ENCODE results near the gene SLC25A19. TPM values are rescaled to one million over a fixed set of nuclear protein-coding genes. Genes with fewer than 3 reads are reported as not detected.

SLC25A19 gene
- total and polyA plus RNA-seq, 9 donors, result 4.1 to 12.1 (median 7.4) TPM

DNA sequence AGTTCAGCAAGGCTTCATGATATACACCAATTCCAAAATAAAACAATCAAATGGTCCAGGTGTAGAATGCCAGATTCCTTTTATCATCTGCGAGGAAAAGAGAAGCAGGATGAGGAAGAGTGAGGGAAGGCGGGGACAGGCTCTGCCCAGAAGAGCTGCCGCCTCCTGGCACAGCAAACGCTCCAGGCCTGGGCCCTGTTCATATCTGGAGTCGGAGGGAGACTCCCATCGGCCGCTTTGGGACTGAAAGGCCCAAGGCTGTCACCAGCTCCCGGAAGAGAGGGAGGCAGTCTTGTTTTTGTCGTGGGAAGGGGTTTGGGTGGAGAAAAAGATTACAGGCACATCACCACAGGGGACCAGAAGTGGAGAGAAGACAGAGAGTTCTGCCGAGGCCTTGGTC lies 29.0 kb upstream of the SLC25A19 start:
- TF ChIP-seq EP300 (IDR thresholded peaks at IDR 0.05), result no peak
- TF ChIP-seq, protein P1, sequence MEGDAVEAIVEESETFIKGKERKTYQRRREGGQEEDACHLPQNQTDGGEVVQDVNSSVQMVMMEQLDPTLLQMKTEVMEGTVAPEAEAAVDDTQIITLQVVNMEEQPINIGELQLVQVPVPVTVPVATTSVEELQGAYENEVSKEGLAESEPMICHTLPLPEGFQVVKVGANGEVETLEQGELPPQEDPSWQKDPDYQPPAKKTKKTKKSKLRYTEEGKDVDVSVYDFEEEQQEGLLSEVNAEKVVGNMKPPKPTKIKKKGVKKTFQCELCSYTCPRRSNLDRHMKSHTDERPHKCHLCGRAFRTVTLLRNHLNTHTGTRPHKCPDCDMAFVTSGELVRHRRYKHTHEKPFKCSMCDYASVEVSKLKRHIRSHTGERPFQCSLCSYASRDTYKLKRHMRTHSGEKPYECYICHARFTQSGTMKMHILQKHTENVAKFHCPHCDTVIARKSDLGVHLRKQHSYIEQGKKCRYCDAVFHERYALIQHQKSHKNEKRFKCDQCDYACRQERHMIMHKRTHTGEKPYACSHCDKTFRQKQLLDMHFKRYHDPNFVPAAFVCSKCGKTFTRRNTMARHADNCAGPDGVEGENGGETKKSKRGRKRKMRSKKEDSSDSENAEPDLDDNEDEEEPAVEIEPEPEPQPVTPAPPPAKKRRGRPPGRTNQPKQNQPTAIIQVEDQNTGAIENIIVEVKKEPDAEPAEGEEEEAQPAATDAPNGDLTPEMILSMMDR (IDR thresholded peaks at IDR 0.05), result no peak
- no peaks in the 10 kb centered on the region for H3K27me3 ChIP-seq
- WGBS, 3 donors, result 71 to 80% (median 78%) methylated on average over 10 of the region's 10 CpGs
- intact Hi-C loops (cut with DNase I), result no loop called here
- no peak for DNase-seq
- H3K4me3 ChIP-seq, result no peak overlapping the region
- no peaks in the 10 kb centered on the region for H3K36me3 ChIP-seq
- no peak overlapping the region for H3K27ac ChIP-seq
- peaks cover 2% of the 10 kb centered on the region for H3K4me1 ChIP-seq (ENCODE audit: insufficient read depth)
- H3K9me3 ChIP-seq, result no peaks in the 10 kb centered on the region

DNA sequence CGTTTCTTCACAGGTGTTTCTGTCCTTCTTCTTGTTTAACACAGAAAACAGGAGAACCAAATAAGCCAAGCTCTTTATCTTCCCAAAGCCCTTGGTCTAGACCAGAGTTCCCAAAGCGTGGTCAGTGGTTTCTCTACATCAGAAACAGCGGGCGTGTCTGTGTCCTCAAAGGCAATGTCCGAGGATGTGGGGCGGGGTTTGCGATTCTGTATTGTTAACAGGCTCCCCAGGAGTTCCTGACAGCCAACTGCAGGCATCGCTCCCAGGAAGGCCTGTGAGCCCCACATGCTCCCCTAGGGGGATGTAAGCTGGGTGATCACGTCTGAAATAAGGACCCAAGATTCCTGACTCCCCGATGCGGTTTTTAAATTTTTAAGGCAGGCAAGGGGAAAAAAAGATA lies 28.4 kb upstream of the SLC25A19 start:
- Histone ChIP-seq H3K9me3 (no peaks in the 10 kb centered on the region), H3K27me3 (no peaks in the 10 kb centered on the region), H3K4me3 (no peak overlapping the region), H3K27ac (no peak overlapping the region), H3K36me3 (no peaks in the 10 kb centered on the region), H3K4me1 (ENCODE audit: insufficient read depth) (peaks cover 2% of the 10 kb centered on the region)
- no peak for DNase-seq
- 83 to 88% (median 86%) methylated on average over 11 of the region's 11 CpGs for WGBS, 3 donors
- TF ChIP-seq, protein P1 (IDR thresholded peaks at IDR 0.05), result no peak
- intact Hi-C loops (cut with DNase I), result no loop called here

DNA sequence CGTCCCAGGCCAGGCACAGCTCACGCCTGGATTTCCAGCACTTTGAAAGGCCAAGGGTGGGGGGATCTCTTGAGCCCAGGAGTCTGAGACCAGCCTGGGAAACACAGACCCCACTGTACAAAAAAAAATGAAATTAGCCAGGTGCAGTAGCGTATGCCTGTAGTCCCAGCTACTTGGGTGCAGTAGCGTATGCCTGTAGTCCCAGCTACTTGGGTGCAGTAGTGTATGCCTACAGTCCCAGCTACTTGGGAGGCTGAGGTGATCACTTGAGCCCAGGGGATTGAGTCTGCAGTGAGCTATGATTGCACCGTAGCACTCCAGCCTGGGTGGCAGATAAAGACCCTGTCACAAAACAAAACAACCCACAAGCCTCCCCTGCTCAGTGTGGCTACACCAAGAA lies 27.0 kb upstream of the SLC25A19 start:
- intact Hi-C loops (cut with DNase I), result no loop called here
- Histone ChIP-seq H3K36me3 (no peaks in the 10 kb centered on the region), H3K4me1 (ENCODE audit: insufficient read depth) (peaks cover 2% of the 10 kb centered on the region), H3K27me3 (no peaks in the 10 kb centered on the region), H3K27ac (no peak overlapping the region), H3K4me3 (no peak overlapping the region), H3K9me3 (no peaks in the 10 kb centered on the region)
- no peak for TF ChIP-seq POLR2A (IDR thresholded peaks at IDR 0.05)
- TF ChIP-seq EP300 (IDR thresholded peaks at IDR 0.05), result no peak
- TF ChIP-seq, protein P1 (IDR thresholded peaks at IDR 0.05), result no peak
- no peak for DNase-seq
- WGBS, 3 donors, result 62 to 66% (median 65%) methylated on average over 5 of the region's 5 CpGs

DNA sequence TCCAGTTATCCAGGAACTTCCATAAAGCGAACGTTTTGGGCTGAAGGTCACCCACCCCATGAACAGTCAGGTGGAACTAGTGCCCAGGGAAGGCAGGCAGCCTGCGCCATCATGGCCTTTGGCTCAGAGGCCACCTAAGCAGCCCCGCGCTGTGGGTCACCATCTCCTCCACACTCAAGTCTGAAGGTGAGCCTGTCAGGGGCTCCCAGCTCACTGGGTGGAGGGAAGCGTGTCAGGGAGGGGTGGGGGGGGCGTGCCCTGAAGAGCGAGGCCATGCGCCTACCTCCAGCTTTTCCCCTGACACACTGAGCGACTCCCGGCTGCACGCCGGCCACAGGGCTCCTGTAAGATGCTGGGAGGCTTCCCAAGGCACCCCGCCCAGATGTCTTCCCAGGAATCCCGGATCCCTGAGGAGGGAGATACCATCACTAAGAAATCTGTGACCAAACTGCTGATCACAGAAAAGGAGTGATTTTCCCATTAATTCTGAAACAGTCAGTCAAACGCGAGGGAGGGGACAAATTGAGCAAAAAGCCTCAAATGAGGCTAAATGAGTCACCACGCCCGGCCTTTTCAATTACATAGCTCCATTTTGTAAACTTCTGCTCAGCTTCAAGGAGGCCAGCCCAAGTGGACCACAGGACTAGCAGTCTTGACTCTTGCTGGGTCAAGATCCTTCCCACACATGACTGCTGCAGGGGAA lies 26.5 kb upstream of the SLC25A19 start:
- H3K9me3 ChIP-seq, result no peaks in the 10 kb centered on the region
- WGBS, 3 donors, result 69 to 72% (median 71%) methylated on average over 19 of the region's 19 CpGs
- no peak for DNase-seq
- intact Hi-C loops (cut with DNase I), result no loop called here
- no peak overlapping the region for H3K27ac ChIP-seq
- TF ChIP-seq, protein P1 (IDR thresholded peaks at IDR 0.05), result no peak
- no peak for TF ChIP-seq EP300 (IDR thresholded peaks at IDR 0.05)
- no peak for TF ChIP-seq POLR2A (IDR thresholded peaks at IDR 0.05)
- no peaks in the 10 kb centered on the region for H3K36me3 ChIP-seq
- no peak overlapping the region for H3K4me3 ChIP-seq
- H3K27me3 ChIP-seq, result no peaks in the 10 kb centered on the region
- H3K4me1 ChIP-seq (ENCODE audit: insufficient read depth), result peaks cover 2% of the 10 kb centered on the region
